ENCODE results near the gene MEGF11.

DNA sequence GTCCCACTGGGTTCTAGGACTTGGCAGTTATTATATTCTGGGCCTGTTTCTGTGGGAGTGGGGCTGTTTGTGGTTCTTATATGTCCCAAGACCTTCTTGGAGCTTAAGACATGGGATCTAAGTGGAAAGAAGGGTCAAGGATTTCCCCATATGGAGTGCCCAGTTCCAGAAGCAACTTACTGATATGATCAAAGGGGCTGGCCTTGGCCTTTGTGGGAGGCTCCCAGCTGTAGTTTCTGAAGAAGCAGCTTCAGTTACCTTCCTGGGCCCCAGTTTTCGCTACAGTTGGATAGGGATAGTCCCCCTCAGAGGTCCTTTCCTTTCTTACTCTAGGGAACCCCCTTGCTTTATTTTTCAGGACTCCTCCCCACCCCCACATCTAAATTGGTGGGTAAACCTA, 328.2 kb downstream of the MEGF11 start:
- TF ChIP-seq, protein P1, sequence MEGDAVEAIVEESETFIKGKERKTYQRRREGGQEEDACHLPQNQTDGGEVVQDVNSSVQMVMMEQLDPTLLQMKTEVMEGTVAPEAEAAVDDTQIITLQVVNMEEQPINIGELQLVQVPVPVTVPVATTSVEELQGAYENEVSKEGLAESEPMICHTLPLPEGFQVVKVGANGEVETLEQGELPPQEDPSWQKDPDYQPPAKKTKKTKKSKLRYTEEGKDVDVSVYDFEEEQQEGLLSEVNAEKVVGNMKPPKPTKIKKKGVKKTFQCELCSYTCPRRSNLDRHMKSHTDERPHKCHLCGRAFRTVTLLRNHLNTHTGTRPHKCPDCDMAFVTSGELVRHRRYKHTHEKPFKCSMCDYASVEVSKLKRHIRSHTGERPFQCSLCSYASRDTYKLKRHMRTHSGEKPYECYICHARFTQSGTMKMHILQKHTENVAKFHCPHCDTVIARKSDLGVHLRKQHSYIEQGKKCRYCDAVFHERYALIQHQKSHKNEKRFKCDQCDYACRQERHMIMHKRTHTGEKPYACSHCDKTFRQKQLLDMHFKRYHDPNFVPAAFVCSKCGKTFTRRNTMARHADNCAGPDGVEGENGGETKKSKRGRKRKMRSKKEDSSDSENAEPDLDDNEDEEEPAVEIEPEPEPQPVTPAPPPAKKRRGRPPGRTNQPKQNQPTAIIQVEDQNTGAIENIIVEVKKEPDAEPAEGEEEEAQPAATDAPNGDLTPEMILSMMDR (conservative IDR thresholded peaks at IDR 0.05; ENCODE audit: low read length), result no peak
- no peak for TF ChIP-seq EZH2phosphoT487 (IDR thresholded peaks at IDR 0.05; ENCODE audit: borderline replicate concordance, low read depth, low read length)
